Ureter (tissue), 1 donor: ENCODE data around the gene CDKAL1. TPM values are rescaled to one million over a fixed set of nuclear protein-coding genes. Genes with fewer than 3 reads are reported as not detected.
"Not testable (repeated sequence)": the region's sequence is repeated elsewhere in the genome, so short reads cannot be mapped to it uniquely, and the experiment has no call there.

Source experiments
- DNase-seq: peaks from one replicate; pipeline ENCODE4 v3.0.0-alpha.2; 2020; ENCODE audit warnings: low spot score
- total RNA-seq: library from RNA; stranded (reverse); gene quantifications from one replicate; pipeline ENCODE4 v1.2.4, GENCODE V29; 2023
- donor health status: DM: yes; HTN: yes; CAD: no.

The CDKAL1 gene
- total RNA-seq, 1 donor from 2014 or later = 23.4 TPM

DNA sequence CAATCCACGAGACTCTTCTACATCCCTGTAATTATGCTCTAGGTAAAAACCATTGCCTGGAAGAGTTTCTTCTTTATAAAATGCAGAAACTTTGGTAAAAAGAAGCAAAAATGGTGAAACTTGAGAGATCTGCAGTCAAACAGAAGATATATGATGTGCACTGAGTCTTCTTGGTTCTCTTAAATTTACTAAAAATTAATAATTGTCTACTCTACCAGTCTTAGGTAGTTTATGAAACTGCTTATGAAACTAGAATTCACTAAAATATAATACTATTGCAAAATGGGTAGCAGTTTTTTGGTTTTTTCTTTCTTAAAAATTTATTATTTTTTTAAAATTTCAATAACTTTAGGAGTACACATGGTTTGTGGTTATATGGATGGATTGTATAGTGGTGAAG is 540.2 kb downstream of the CDKAL1 start:
- no peak for DNase-seq

DNA sequence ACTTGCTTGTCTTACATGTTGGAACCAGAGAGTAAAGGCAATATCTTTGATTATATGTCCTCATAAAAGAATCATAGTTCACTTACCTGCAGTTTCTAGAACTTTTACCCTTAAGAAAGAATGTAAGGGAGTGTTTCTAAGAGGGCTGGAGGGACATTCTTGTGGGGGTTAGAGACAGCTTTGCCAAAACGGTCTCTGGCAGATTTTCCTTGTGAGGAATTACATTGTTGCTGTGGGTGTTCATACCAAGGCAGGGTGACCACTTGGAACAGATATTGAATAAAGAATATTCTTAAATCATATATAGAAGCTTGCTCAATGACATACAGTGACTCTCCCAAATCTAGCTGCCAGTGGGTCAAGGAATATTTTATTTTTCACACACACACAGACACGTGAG is 541.7 kb downstream of the CDKAL1 start:
- no peak for DNase-seq

DNA sequence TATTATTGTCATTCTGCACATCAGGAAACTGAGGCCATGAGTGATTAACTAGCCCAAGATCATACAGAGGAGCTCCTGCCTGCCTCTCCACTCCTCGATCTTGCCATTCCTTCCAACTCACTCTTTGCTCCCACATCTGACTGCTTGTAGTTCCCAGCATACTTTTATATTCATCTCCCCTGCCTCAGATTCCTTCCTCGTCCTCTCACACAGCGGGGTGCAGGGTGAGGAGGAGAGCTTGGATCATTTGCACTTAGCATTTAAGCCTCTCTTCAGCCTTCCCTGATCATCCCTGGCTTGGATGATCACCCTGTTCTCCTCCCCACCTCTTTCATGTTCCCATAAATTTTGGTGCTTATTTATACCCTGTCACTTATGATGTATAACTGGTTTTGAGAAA is 544.2 kb downstream of the CDKAL1 start:
- DNase-seq = no peak

DNA sequence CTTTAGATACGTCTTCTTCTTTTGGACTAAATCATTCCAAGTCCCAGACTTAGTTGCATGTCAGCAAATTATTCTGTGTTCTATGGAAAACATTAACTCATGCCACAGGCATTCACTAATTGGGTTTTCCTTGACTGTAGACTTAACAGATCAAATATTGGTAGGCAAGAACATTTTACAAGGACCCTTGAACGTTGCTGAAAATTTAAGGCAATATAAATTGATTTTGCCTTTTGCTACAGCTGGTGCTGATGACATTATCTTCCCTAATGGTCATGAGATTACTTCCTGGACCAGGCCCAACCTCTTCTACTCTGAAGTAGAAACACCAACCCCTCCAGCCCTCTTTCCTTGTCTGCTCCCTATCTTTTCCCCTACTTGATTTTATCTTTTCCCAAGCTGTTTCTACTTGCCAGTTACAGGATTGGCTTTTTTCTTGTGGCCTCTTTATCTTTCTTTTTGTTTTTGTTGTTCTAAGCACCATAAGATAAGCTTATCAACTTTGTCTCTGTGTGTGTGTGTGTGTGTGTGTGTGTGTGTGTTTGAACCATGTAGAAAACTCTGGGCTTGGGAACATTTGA is 545.3 kb downstream of the CDKAL1 start:
- no peak for DNase-seq

GRCh38 chr6:21080221-21080620 is 546.0 kb downstream of the CDKAL1 start:
- DNase-seq = no peak

- no peak for DNase-seq
Measured at GRCh38 chr6:21082091-21082490, 547.8 kb downstream of the CDKAL1 start.

DNA sequence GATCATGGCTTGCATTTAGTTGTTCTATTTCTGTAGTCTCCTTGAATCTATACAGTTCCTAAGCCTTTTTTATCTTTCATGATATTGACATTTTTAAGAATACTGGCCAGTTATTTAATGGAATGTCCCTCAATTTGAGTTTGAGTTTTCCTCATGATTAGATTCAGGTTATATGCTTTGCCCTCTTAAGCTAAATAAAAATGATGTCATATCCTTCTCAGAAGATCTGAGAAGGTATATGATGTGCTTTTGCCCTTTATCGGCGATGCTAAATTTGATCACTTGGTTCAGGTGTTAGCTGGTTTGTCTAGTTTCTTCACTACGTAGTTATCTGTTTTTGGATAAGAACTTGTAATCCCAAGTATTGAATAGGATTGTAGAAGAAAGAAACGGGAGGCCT is 549.5 kb downstream of the CDKAL1 start:
- DNase-seq = no peak

DNA sequence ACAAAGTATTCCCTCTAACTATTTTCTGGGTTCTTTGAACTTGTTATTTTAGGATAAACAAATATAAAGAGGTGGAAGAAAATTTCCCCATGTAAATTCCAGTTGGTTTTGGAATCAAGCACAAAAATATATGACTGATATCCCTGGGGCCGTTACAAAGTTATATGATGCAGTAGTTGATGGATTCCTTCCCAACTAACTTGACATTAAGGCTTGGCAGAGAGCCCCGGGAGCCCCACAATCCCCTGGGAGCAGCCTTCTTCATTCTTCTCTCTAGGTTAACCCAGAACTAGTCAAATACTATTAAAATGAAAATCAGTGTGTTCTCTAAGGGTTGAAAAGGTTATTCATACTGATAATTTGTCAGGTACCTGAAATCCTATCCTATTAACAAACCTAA is 550.4 kb downstream of the CDKAL1 start:
- no peak for DNase-seq

DNA sequence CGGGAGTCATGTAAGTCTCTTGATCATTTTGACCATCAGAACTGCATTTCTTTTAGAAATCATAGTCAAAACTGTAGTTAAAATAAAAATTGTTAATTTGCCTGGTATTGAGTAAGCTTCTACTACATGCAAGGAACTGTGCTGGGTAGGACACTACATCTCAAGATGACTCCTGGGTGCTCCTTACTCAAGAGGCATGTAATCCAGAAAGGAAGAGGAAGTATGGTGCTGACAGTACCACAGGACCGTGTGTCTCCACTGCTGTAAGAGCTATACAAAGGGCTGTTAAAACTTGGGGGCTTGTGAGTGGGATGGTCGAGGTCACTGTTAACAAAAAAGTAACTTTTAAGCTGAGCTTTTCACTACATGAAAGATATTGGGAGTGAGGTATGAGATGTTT is 551.0 kb downstream of the CDKAL1 start:
- DNase-seq = no peak

DNA sequence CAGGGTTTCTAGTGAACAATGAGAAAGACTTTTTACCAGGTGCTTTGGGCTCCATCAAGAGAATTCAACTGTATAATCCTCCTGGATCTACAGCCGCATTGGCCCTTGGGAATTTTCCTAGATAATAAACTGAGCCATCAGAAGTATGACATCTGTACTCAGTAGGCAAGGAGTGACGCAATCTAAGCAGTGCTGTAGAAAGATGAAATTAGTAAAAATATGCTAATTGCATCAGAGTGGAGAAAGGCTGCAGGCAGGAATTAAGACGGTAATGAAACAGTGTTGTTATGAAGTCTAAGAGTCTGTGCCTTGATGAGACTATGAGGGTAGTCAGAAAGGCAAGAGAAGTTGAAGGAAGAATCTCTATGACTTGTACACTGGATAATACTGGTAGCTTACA is 551.4 kb downstream of the CDKAL1 start:
- DNase-seq = no peak

- DNase-seq = no peak
Measured at GRCh38 chr6:21087188-21087587, 552.9 kb downstream of the CDKAL1 start.

DNA sequence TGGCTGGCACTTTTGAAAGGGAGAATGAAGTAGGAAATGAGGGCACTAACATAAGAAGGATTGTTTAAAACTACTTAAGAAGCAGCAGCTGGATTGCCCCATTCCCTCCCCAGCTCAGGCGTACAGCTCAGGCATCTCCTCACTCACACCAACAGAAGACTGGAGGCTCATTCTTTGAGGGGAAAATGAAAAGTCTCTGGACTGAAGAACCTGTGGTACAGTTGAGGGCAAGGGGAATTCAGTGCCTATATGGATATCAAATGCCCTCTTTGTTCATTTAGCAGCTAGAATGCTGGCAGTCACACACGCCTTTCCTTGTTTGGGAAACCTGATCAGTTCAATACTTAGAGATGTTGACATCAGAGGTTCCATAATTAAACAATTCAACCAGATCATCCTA is 557.2 kb downstream of the CDKAL1 start:
- DNase-seq = no peak

DNA sequence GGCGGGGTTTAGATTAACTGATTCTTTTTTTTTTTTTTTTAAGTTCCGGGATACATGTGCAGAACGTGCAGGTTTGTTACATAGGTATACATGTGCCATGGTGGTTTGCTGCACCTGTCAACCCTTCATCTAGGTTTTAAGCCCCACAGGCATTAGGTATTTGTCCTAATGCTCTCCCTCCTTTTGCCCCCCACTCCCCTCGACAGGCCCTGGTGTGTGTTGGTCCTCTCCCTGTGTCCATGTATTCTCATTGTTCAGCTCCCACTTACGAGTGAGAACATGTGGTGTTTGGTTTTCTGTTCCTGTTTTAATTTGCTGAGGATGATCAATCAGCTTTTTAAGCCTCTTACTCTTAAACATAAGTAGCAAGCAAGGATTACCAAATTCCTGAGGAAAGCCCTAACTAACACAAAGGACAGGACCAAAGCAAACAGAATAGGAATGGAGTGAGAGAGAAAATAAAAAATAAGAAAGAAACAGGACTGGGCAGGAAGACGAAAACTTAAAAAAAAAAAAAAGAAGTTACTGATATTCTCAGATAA is 558.0 kb downstream of the CDKAL1 start:
- DNase-seq = not testable (repeated sequence)

DNA sequence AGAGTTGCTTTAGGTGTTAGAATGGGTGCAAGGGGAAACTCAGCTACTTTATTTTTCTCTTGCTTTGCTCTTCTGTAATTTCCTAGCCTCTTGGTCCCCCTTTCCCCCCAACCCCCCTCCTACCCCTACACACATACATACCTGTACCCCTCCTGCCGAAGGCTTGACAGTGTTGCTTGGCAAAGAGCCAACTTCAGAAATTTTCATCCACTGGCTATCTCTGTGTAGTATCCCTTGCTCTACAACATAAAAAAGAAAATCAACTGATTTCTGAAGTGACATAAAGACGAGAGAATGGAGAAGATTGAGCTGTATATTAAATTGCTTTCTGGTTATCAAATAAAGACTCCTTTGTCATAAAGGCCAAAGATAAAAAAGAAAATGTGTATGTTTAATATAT is 561.2 kb downstream of the CDKAL1 start:
- DNase-seq = no peak

DNA sequence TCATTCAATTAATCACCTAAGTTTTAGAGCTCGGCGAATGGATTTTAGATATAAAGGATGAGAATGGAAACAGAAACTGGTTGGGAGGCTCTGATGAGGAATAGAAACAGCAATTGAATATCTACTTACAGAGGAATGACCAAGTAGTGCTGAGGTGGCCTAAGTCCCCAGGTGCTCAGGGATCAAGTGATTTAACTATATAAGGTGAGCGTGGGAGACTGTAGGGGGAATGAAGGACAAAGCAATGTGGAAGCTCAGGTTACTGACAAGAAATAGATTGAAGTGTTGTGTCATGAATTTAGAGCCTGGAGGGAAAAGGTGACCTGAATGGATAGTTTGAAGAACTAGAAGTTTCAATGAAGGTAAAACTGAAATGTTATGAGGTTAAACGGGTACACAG is 563.9 kb downstream of the CDKAL1 start:
- no peak for DNase-seq

GRCh38 chr6:21098744-21099143 is 564.5 kb downstream of the CDKAL1 start:
- no peak for DNase-seq

GRCh38 chr6:21099338-21100314 is 565.4 kb downstream of the CDKAL1 start:
- no peak for DNase-seq

- no peak for DNase-seq
Measured at GRCh38 chr6:21100991-21101390, 566.7 kb downstream of the CDKAL1 start.

- DNase-seq = no peak
Measured at GRCh38 chr6:21101694-21102093, 567.4 kb downstream of the CDKAL1 start.

GRCh38 chr6:21102201-21102600 is 567.9 kb downstream of the CDKAL1 start:
- no peak for DNase-seq

GRCh38 chr6:21102624-21103023 is 568.4 kb downstream of the CDKAL1 start:
- no peak for DNase-seq

DNA sequence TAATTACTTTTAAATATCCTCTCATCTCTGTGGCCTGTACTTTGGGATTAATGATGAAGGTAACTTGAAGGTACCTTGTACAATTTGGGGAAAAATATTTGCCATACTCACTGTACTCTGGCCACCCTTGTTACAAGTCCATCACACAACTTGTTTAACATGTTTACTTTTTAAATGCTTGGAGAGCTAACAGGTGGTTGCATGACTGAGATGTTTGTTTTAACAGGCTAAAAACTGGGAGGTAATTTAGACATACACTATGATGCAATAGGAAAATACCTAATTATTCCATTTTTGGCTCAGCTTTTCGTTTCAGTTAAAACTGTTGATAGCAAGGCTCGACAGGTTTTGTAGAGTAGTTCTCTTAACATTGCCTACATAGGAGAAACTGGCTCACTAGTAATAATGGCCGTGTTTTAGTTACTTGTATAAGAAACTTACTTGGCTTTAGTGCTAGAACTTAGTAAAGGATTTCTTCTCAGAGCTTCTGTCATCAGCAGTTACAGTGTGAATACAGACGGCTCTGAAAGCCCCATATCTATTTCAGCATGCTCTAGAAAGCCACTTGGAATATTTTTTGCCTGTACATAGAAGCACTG is 569.5 kb downstream of the CDKAL1 start:
- no peak for DNase-seq

DNA sequence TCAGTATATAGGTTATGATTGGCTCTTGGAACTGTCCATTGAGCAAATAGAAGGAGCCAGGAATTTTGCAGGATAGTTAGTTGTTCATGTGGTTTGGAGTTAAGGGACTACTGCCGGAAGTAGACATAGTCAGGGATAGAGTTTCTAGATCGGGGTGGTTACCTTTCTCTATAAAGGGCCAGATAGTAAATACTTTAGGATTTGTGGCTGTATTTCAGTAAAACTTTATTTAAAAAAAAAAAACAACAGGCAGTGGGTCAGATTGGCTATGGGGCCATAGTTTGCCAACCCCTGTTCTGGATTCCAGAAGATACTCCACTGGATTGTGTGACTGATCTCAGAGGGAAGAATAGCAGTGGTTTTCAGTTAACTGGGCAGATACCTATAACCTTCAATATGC is 570.0 kb downstream of the CDKAL1 start:
- no peak for DNase-seq
